ENCODE data around the gene UBE2J1. TPM values are rescaled to one million over a fixed set of nuclear protein-coding genes. Genes with fewer than 3 reads are reported as not detected.

UBE2J1 gene
- total RNA-seq, 1 donor from 2014 or later = 20.5 TPM

GRCh38 chr6:89360415-89360999 lies 8.0 kb upstream of the UBE2J1 start:
- TF ChIP-seq CTCF (IDR thresholded peaks at IDR 0.05; ENCODE audit: insufficient read depth, low read length, severe bottlenecking) = no peak
- no peak overlapping the region for H3K4me3 ChIP-seq (ENCODE audit: low read depth, low read length)
- H3K27me3 ChIP-seq (ENCODE audit: control insufficient read depth, insufficient read depth, low read length) = no peaks in the 10 kb centered on the region
- H3K36me3 ChIP-seq (ENCODE audit: control insufficient read depth, insufficient read depth, low read length) = no peaks in the 10 kb centered on the region
- FAIRE-seq (no peak), DNase-seq (ENCODE audit: low read depth) (peak; percentile 17)

- no peak for TF ChIP-seq CTCF (IDR thresholded peaks at IDR 0.05; ENCODE audit: insufficient read depth, low read length, severe bottlenecking)
- H3K36me3 ChIP-seq (ENCODE audit: control insufficient read depth, insufficient read depth, low read length) = no peaks in the 10 kb centered on the region
- no peak overlapping the region for H3K4me3 ChIP-seq (ENCODE audit: low read depth, low read length)
- no peak for DNase-seq (ENCODE audit: low read depth)
- no peak for FAIRE-seq
- H3K27me3 ChIP-seq (ENCODE audit: control insufficient read depth, insufficient read depth, low read length) = no peaks in the 10 kb centered on the region
Observed at GRCh38 chr6:89359561-89359960, 7.0 kb upstream of the UBE2J1 start.

- no peaks in the 10 kb centered on the region for H3K36me3 ChIP-seq (ENCODE audit: control insufficient read depth, insufficient read depth, low read length)
- no peak overlapping the region for H3K4me3 ChIP-seq (ENCODE audit: low read depth, low read length)
- H3K27me3 ChIP-seq (ENCODE audit: control insufficient read depth, insufficient read depth, low read length) = no peaks in the 10 kb centered on the region
- no peak for TF ChIP-seq CTCF (IDR thresholded peaks at IDR 0.05; ENCODE audit: insufficient read depth, low read length, severe bottlenecking)
- DNase-seq (ENCODE audit: low read depth) (no peak), FAIRE-seq (no peak)
Observed at GRCh38 chr6:89357390-89357789, 4.9 kb upstream of the UBE2J1 start.

GRCh38 chr6:89356642-89357170 lies 4.2 kb upstream of the UBE2J1 start:
- no peak for DNase-seq (ENCODE audit: low read depth)
- FAIRE-seq = no peak
- no peaks in the 10 kb centered on the region for H3K36me3 ChIP-seq (ENCODE audit: control insufficient read depth, insufficient read depth, low read length)
- TF ChIP-seq CTCF (IDR thresholded peaks at IDR 0.05; ENCODE audit: insufficient read depth, low read length, severe bottlenecking) = no peak
- no peaks in the 10 kb centered on the region for H3K27me3 ChIP-seq (ENCODE audit: control insufficient read depth, insufficient read depth, low read length)
- H3K4me3 ChIP-seq (ENCODE audit: low read depth, low read length) = no peak overlapping the region

- Histone ChIP-seq H3K36me3 (ENCODE audit: control insufficient read depth, insufficient read depth, low read length) (no peaks in the 10 kb centered on the region), H3K4me3 (ENCODE audit: low read depth, low read length) (no peak overlapping the region), H3K27me3 (ENCODE audit: control insufficient read depth, insufficient read depth, low read length) (no peaks in the 10 kb centered on the region)
- no peak for FAIRE-seq
- no peak for TF ChIP-seq CTCF (IDR thresholded peaks at IDR 0.05; ENCODE audit: insufficient read depth, low read length, severe bottlenecking)
- no peak for DNase-seq (ENCODE audit: low read depth)
Observed at GRCh38 chr6:89355511-89356194, 3.1 kb upstream of the UBE2J1 start.

All from bronchial epithelial cell (primary cell).